OCI-M2 (cell line): ENCODE measurements around the gene RSBN1.

Source experiments
- DNase-seq: peaks from one replicate; lab custom pipeline; 2025; ENCODE audit not compliant: unreplicated experiment; lab: John Stamatoyannopoulos, UW

RSBN1 gene

GRCh38 chr1:113813218-113813617 is 942 bp upstream of the RSBN1 start:
- DNase-seq, result no peak

- DNase-seq, result no peak
These were observed 422 bp upstream of the RSBN1 start for GRCh38 chr1:113812661-113813135.

- DNase-seq, result no peak
These were observed 954 bp downstream of the RSBN1 start for GRCh38 chr1:113811156-113811887.

GRCh38 chr1:113809670-113810602 is 2.3 kb downstream of the RSBN1 start:
- DNase-seq, result no peak

- no peak for DNase-seq
These were observed 3.7 kb downstream of the RSBN1 start for GRCh38 chr1:113808450-113809195.

GRCh38 chr1:113805639-113806038 is 6.6 kb downstream of the RSBN1 start:
- no peak for DNase-seq

GRCh38 chr1:113805256-113805531 is 7.1 kb downstream of the RSBN1 start:
- DNase-seq, result no peak

GRCh38 chr1:113804421-113805255 is 7.6 kb downstream of the RSBN1 start:
- DNase-seq, result no peak

- no peak for DNase-seq
These were observed 9.8 kb downstream of the RSBN1 start for GRCh38 chr1:113802367-113803007.

GRCh38 chr1:113800487-113800886 is 11.8 kb downstream of the RSBN1 start:
- no peak for DNase-seq

GRCh38 chr1:113797472-113797871 is 14.8 kb downstream of the RSBN1 start:
- DNase-seq, result no peak

GRCh38 chr1:113793878-113794834 is 18.1 kb downstream of the RSBN1 start:
- no peak for DNase-seq

- DNase-seq, result no peak
These were observed 19.3 kb downstream of the RSBN1 start for GRCh38 chr1:113792986-113793385.

- DNase-seq, result no peak
These were observed 19.8 kb downstream of the RSBN1 start for GRCh38 chr1:113792471-113792870.

- DNase-seq, result no peak
These were observed 23.5 kb downstream of the RSBN1 start for GRCh38 chr1:113788802-113789201.

- no peak for DNase-seq
These were observed 24.6 kb downstream of the RSBN1 start for GRCh38 chr1:113787663-113788062.

GRCh38 chr1:113786069-113786468 is 26.2 kb downstream of the RSBN1 start:
- no peak for DNase-seq

- no peak for DNase-seq
These were observed 28.0 kb downstream of the RSBN1 start for GRCh38 chr1:113784104-113784779.
